Ovary (tissue), 3 donors: ENCODE data around the gene TAF11L7.
"Not testable (repeated sequence)": the region's sequence is repeated elsewhere in the genome, so short reads cannot be mapped to it uniquely, and the experiment has no call there.

ENCODE experiments used
- POLR2A ChIP-seq: fragments of 450-650 bp; IDR thresholded peaks from one replicate; pipeline ENCODE4 v1.6.1; 2017; ENCODE audit warnings: antibody characterized with exemption, mild to moderate bottlenecking, moderate library complexity
- TF ChIP-seq, protein P1 (sequence below), 3 donors: fragments of 450-650 bp in 2 of 3; fragments of 200-600 bp in 1 of 3; IDR thresholded peaks; one replicate each; pipeline versions ENCODE4 v1.5.1 to v1.8.0; 2016 to 2022; ENCODE audit warnings: antibody characterized with exemption in 3 of 3, mild to moderate bottlenecking in 1 of 3
- donor health status: DM: no; HTN: no; CAD: no.

- TF ChIP-seq, protein P1, sequence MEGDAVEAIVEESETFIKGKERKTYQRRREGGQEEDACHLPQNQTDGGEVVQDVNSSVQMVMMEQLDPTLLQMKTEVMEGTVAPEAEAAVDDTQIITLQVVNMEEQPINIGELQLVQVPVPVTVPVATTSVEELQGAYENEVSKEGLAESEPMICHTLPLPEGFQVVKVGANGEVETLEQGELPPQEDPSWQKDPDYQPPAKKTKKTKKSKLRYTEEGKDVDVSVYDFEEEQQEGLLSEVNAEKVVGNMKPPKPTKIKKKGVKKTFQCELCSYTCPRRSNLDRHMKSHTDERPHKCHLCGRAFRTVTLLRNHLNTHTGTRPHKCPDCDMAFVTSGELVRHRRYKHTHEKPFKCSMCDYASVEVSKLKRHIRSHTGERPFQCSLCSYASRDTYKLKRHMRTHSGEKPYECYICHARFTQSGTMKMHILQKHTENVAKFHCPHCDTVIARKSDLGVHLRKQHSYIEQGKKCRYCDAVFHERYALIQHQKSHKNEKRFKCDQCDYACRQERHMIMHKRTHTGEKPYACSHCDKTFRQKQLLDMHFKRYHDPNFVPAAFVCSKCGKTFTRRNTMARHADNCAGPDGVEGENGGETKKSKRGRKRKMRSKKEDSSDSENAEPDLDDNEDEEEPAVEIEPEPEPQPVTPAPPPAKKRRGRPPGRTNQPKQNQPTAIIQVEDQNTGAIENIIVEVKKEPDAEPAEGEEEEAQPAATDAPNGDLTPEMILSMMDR (IDR thresholded peaks at IDR 0.05) = not testable (repeated sequence)
- TF ChIP-seq POLR2A = not testable (repeated sequence)
Measured at GRCh38 chr5:17585658-17586057, at the start of gene TAF11L7.
